Measurements from ENCODE around the gene KDM2A. TPM values are rescaled to one million over a fixed set of nuclear protein-coding genes. Genes with fewer than 3 reads are reported as not detected.
A peak's percentile ranks its signal among the peaks of the same experiment; 100 is the strongest.

KDM2A gene
- total RNA-seq, 4 donors from 2014 or later = 48.2 to 94.9 (median 73.5) TPM

GRCh38 chr11:67280341-67280787 is 161.3 kb downstream of the KDM2A start:
- Histone ChIP-seq H3K4me1 (peaks cover 0 to 20% of the 10 kb centered on the region in 2 donors), H3K27ac (peak overlapping the region in 1 of 2 donors; percentile 13), H3K27me3 (no peaks in the 10 kb centered on the region), H3K36me3 (no peaks in the 10 kb centered on the region), H3K9me3 (no peaks in the 10 kb centered on the region), H3K4me3 (no peak overlapping the region)
- TF ChIP-seq CTCF (IDR thresholded peaks at IDR 0.05) = no peak
- no peak for DNase-seq
- intact Hi-C loops (cut with DNase I; ENCODE audit: low total_unique reads) = no loop called here

DNA sequence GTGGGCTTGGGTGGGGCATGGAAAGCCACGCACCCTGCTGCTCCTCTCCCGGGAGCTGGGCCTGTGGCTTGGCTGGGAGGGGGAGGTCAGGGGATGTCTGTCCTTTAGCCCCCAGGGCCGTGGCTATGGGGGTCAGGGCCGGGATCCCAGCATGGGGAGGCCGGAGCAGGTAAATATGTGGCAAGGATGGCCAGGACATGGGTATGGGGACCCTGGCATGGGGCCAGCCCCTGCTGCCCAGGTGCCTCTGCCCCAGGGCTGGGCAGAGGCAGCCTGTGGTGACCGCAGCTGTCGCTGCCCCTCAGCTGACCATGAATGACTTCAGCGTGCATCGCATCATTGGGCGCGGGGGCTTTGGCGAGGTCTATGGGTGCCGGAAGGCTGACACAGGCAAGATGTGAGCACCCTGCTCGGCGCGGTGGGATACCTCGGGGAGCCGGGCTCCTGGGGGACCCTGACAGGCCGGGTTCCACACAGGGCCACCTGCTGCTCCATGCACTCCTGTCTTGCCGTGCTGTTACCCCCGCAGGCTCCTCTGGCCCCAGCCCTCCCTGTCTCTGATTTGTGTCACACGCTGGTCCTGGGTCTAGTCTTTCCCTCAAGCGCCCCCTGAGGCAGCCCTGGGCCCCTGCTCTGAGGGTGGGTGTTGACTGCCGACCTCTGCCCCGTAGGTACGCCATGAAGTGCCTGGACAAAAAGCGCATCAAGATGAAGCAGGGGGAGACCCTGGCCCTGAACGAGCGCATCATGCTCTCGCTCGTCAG is 161.9 kb downstream of the KDM2A start:
- Histone ChIP-seq H3K9me3 (no peaks in the 10 kb centered on the region), H3K27me3 (no peaks in the 10 kb centered on the region), H3K4me3 (no peak overlapping the region), H3K36me3 (no peaks in the 10 kb centered on the region), H3K4me1 (peaks cover 0 to 14% of the 10 kb centered on the region in 2 donors), H3K27ac (no peak overlapping the region)
- intact Hi-C loops (cut with DNase I; ENCODE audit: low total_unique reads) = no loop called here
- TF ChIP-seq POLR2A (IDR thresholded peaks at IDR 0.05) (no peak), CTCF (IDR thresholded peaks at IDR 0.05) (no peak)
- DNase-seq = no peak

GRCh38 chr11:67281552-67282150 is 162.6 kb downstream of the KDM2A start:
- Histone ChIP-seq H3K9me3 (no peaks in the 10 kb centered on the region), H3K36me3 (no peaks in the 10 kb centered on the region), H3K27me3 (no peaks in the 10 kb centered on the region), H3K4me1 (peaks cover 0 to 8% of the 10 kb centered on the region in 2 donors), H3K27ac (no peak overlapping the region), H3K4me3 (no peak overlapping the region)
- TF ChIP-seq CTCF (IDR thresholded peaks at IDR 0.05) = no peak
- intact Hi-C loops (cut with DNase I; ENCODE audit: low total_unique reads) = no loop called here
- no peak for DNase-seq

- no peak for DNase-seq
- intact Hi-C loops (cut with DNase I; ENCODE audit: low total_unique reads) = no loop called here
- H3K27me3 ChIP-seq = no peaks in the 10 kb centered on the region
- H3K36me3 ChIP-seq = no peaks in the 10 kb centered on the region
- H3K9me3 ChIP-seq = no peaks in the 10 kb centered on the region
- H3K4me3 ChIP-seq = no peak overlapping the region
- H3K4me1 ChIP-seq = peaks cover 0 to 6% of the 10 kb centered on the region in 2 donors
- no peak overlapping the region for H3K27ac ChIP-seq
- TF ChIP-seq POLR2A (IDR thresholded peaks at IDR 0.05) (no peak), CTCF (IDR thresholded peaks at IDR 0.05) (no peak)
Observed at GRCh38 chr11:67282155-67282875, 163.3 kb downstream of the KDM2A start.

DNA sequence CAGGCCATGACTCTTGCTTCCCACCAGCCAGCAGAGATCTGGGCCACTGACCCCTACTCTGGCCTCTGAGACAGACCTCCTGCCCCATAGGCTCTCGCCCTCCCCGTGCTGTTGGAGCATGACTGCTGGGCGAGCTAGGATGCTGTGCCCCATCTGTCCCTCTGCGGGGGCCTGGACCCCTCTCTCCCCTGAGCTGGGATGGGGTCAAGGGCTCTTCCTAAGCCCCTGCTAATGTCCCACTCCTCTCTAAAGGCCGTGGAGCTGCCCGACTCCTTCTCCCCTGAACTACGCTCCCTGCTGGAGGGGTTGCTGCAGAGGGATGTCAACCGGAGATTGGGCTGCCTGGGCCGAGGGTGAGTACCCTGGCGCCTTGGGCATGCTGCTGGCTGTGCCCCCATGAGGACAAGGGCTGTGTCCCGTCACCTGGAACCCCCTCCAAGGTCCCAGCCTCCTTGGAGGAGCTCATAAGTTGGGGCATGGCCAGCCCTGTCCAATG is 163.9 kb downstream of the KDM2A start:
- H3K4me3 ChIP-seq = no peak overlapping the region
- no peak for DNase-seq
- H3K4me1 ChIP-seq = peaks cover 5 to 8% of the 10 kb centered on the region in 2 donors
- no peaks in the 10 kb centered on the region for H3K9me3 ChIP-seq
- H3K27me3 ChIP-seq = no peaks in the 10 kb centered on the region
- no peak overlapping the region for H3K27ac ChIP-seq
- intact Hi-C loops (cut with DNase I; ENCODE audit: low total_unique reads) = no loop called here
- TF ChIP-seq CTCF (IDR thresholded peaks at IDR 0.05) (no peak), POLR2A (IDR thresholded peaks at IDR 0.05) (no peak)
- H3K36me3 ChIP-seq = no peaks in the 10 kb centered on the region

All from uterus (tissue), 4 donors.